H9 (cell line): ENCODE data around the gene NFASC. TPM values are rescaled to one million over a fixed set of nuclear protein-coding genes. Genes with fewer than 3 reads are reported as not detected.

Experiments
- DNase-seq: peaks from one replicate; pipeline ENCODE4 v3.0.0-alpha.2; 2017
- H2AFZ ChIP-seq: one replicate; pipeline ENCODE4 v1.6.1; 2013; ENCODE audit warnings: mild to moderate bottlenecking, low read length, control low read depth, moderate library complexity
- H2AK5ac ChIP-seq: 2 replicates; pipeline ENCODE4 v1.6.1; 2013; ENCODE audit warnings: low read length, control low read depth, mixed read lengths; ENCODE audit not compliant: insufficient read length
- H2BK120ac ChIP-seq: one replicate; pipeline ENCODE4 v1.6.1; 2013; ENCODE audit warnings: low read depth, mild to moderate bottlenecking, low read length, control low read depth, inconsistent platforms; ENCODE audit not compliant: poor library complexity, severe bottlenecking
- H2BK12ac ChIP-seq: 2 replicates; pipeline ENCODE4 v1.6.1; 2013; ENCODE audit warnings: low read length, control low read depth, mixed read lengths, low read depth; ENCODE audit not compliant: insufficient read length
- H2BK15ac ChIP-seq: 2 replicates; pipeline ENCODE4 v1.6.1; 2013; ENCODE audit warnings: low read depth, low read length, control low read depth
- H2BK20ac ChIP-seq: one replicate; pipeline ENCODE4 v1.6.1; 2013; ENCODE audit warnings: low read depth, mild to moderate bottlenecking, low read length, control low read depth, inconsistent platforms; ENCODE audit not compliant: poor library complexity, severe bottlenecking
- H2BK5ac ChIP-seq: 2 replicates; pipeline ENCODE4 v1.6.1; 2013; ENCODE audit warnings: low read length, control low read depth, mixed read lengths; ENCODE audit not compliant: insufficient read length
- H3K14ac ChIP-seq: 2 replicates; pipeline ENCODE4 v1.6.1; 2013; ENCODE audit warnings: low read length, control low read depth; ENCODE audit not compliant: insufficient read depth
- H3K18ac ChIP-seq: 2 replicates; pipeline ENCODE4 v1.6.1; 2013; ENCODE audit warnings: low read depth, mild to moderate bottlenecking, mixed read lengths, low read length, control low read depth; ENCODE audit not compliant: insufficient read length
- H3K23ac ChIP-seq: 2 replicates; pipeline ENCODE4 v1.6.1; 2013; ENCODE audit warnings: low read length, control low read depth, mixed read lengths, low read depth; ENCODE audit not compliant: insufficient read length
- H3K23me2 ChIP-seq: 2 replicates; pipeline ENCODE4 v1.6.1; 2013; ENCODE audit warnings: low read depth, mild to moderate bottlenecking, mixed read lengths, low read length, control low read depth; ENCODE audit not compliant: insufficient read length, poor library complexity, severe bottlenecking
- H3K27ac ChIP-seq: 2 replicates; pipeline ENCODE4 v1.5.1; 2013; ENCODE audit warnings: low read length, control low read depth, mixed read lengths, low read depth; ENCODE audit not compliant: insufficient read length
- H3K27me3 ChIP-seq: 2 replicates; pipeline ENCODE4 v1.6.1; 2013; ENCODE audit warnings: low read length, control low read depth, inconsistent platforms; ENCODE audit not compliant: insufficient read depth
- H3K4ac ChIP-seq: 2 replicates; pipeline ENCODE4 v1.6.1; 2013; ENCODE audit warnings: low read depth, mild to moderate bottlenecking, control low read depth, inconsistent platforms, low read length, moderate library complexity
- H3K4me1 ChIP-seq: 2 replicates; pipeline ENCODE4 v1.6.1; 2013; ENCODE audit warnings: low read length, control low read depth, inconsistent platforms; ENCODE audit not compliant: insufficient read depth
- H3K4me2 ChIP-seq: 2 replicates; pipeline ENCODE4 v1.6.1; 2013; ENCODE audit warnings: low read length, control low read depth, mixed read lengths; ENCODE audit not compliant: insufficient read length, insufficient read depth
- H3K56ac ChIP-seq: 2 replicates; pipeline ENCODE4 v1.6.1; 2013; ENCODE audit warnings: low read depth, mild to moderate bottlenecking, mixed read lengths, low read length, control low read depth; ENCODE audit not compliant: insufficient read length
- H3K79me1 ChIP-seq: 2 replicates; pipeline ENCODE4 v1.6.1; 2013; ENCODE audit warnings: low read depth, mild to moderate bottlenecking, moderate library complexity, low read length, control low read depth, inconsistent platforms; ENCODE audit not compliant: insufficient read depth, poor library complexity, severe bottlenecking
- H3K79me2 ChIP-seq: 2 replicates; pipeline ENCODE4 v1.6.1; 2013; ENCODE audit warnings: low read length, control low read depth, inconsistent platforms; ENCODE audit not compliant: insufficient read depth
- H3K9ac ChIP-seq: 2 replicates; pipeline ENCODE4 v1.6.1; 2013; ENCODE audit warnings: low read length, control low read depth, mixed read lengths; ENCODE audit not compliant: insufficient read length; ENCODE audit errors: extremely low read depth
- H3K9me3 ChIP-seq: one replicate; pipeline ENCODE4 v1.6.1; 2013; ENCODE audit warnings: low read depth, low read length, inconsistent platforms; ENCODE audit not compliant: control insufficient read depth
- H3T11ph ChIP-seq: one replicate; pipeline ENCODE4 v1.6.1; 2013; ENCODE audit warnings: mild to moderate bottlenecking, low read length, control low read depth, inconsistent platforms
- H4K20me1 ChIP-seq: one replicate; pipeline ENCODE4 v1.6.1; 2013; ENCODE audit not compliant: control insufficient read depth, insufficient read length, insufficient read depth
- H4K5ac ChIP-seq: 2 replicates; pipeline ENCODE4 v1.6.1; 2013; ENCODE audit warnings: low read depth, mild to moderate bottlenecking, mixed read lengths, low read length, control low read depth; ENCODE audit not compliant: insufficient read length
- H4K8ac ChIP-seq: replicated peaks from 2 replicates; pipeline ENCODE4 v1.6.1; 2013; ENCODE audit warnings: low read length, control low read depth, mixed read lengths, low read depth; ENCODE audit not compliant: insufficient read length
- H4K91ac ChIP-seq: 2 replicates; pipeline ENCODE4 v1.6.1; 2013; ENCODE audit warnings: low read depth, mild to moderate bottlenecking, moderate library complexity, mixed read lengths, low read length, control low read depth; ENCODE audit not compliant: insufficient read length
- H3K27ac Mint-ChIP-seq, 3 experiments: 2 replicates in 2 of 3; 3 replicates in 1 of 3; pipeline ENCODE4 v1.8.0; 2020 to 2021; ENCODE audit warnings: mixed read lengths in 3 of 3, mild to moderate bottlenecking in 1 of 3, moderate library complexity in 1 of 3
- H3K27me3 Mint-ChIP-seq: 2 replicates; pipeline ENCODE4 v1.8.0; 2021; ENCODE audit warnings: low read depth, mild to moderate bottlenecking, moderate library complexity, mixed read lengths
- H3K36me3 Mint-ChIP-seq, 3 experiments: 2 replicates in 2 of 3; 3 replicates in 1 of 3; pipeline ENCODE4 v1.8.0; 2020 to 2021; ENCODE audit warnings: low read depth in 3 of 3, mixed read lengths in 3 of 3; ENCODE audit not compliant: insufficient read depth in 1 of 3
- H3K4me1 Mint-ChIP-seq, 2 experiments: 2 replicates each; pipeline ENCODE4 v1.8.0; 2020; ENCODE audit warnings: mixed read lengths in 2 of 2
- H3K4me3 Mint-ChIP-seq, 2 experiments: 2 replicates in 1 of 2; 3 replicates in 1 of 2; pipeline ENCODE4 v1.8.0; 2020 to 2021; ENCODE audit warnings: mild to moderate bottlenecking in 2 of 2, mixed read lengths in 2 of 2, moderate library complexity in 1 of 2
- H3K9me3 Mint-ChIP-seq, 2 experiments: 2 replicates in 1 of 2; 3 replicates in 1 of 2; pipeline ENCODE4 v1.8.0; 2020; ENCODE audit warnings: mild to moderate bottlenecking in 2 of 2, mixed read lengths in 2 of 2, moderate library complexity in 1 of 2
- CTCF ChIP-seq: fragments of 200-600 bp; sonication (generic); conservative IDR thresholded peaks from 3 replicates; pipeline ENCODE4 v1.8.0; 2021; ENCODE audit warnings: antibody characterized with exemption, mild to moderate bottlenecking
- WGBS: extraction: QIAGEN DNeasy Blood & Tissue Kit; methylation state at CpG from one replicate; pipeline ENCODE4 v1.1.7; 2013; ENCODE audit warnings: missing lambda C conversion rate, low lambda C conversion rate, mixed read lengths; ENCODE audit not compliant: insufficient read length; ENCODE audit errors: extremely low coverage; 5-methylcytosine and 5-hydroxymethylcytosine counted together
- total RNA-seq: library from RNA; stranded (reverse); gene quantifications from 2 replicates; pipeline ENCODE4 v1.2.1, GENCODE V29; 2021

Gene NFASC
- total RNA-seq, 1 experiment from 2014 or later: 5.0 TPM

DNA sequence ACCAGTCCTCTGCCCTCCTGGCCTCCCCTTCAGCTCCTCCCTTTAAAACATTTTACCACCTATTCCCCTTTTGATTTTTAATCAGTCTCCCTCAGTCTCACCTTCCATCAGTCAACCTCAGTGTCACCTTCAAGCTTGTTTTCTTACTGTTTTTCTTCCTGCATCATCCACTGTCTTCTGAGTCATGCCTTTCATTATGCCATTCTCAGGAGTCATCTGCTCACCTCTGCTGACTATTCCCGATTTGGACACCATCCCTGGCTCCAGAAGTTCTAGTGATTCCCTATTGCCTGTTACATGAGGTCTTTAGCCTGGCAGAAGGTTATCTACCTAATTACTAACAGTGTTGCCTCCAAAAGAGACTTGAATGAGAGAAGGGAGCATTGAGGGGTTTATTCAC lies 23.9 kb downstream of the NFASC start:
- H3K4me1 Mint-ChIP-seq: peaks cover 11% of the 10 kb centered on the region in 2 experiments
- no peak overlapping the region for H3K23ac ChIP-seq
- no peak overlapping the region for H3K4ac ChIP-seq
- no peaks in the 10 kb centered on the region for H3K79me2 ChIP-seq
- no peak overlapping the region for H2BK5ac ChIP-seq
- H4K8ac ChIP-seq: no peak overlapping the region
- no peak overlapping the region for H2BK15ac ChIP-seq
- H3K23me2 ChIP-seq: no peaks in the 10 kb centered on the region
- no peak overlapping the region for H3T11ph ChIP-seq
- no peak overlapping the region for H3K4me2 ChIP-seq
- H2AFZ ChIP-seq: no peak overlapping the region
- no peak overlapping the region for H2BK120ac ChIP-seq
- no peak for DNase-seq
- no peak overlapping the region for H2BK12ac ChIP-seq
- H4K20me1 ChIP-seq: no peaks in the 10 kb centered on the region
- H3K14ac ChIP-seq: no peak overlapping the region
- no peaks in the 10 kb centered on the region for H3K79me1 ChIP-seq
- H3K27ac ChIP-seq: no peak overlapping the region
- H3K4me1 ChIP-seq: no peaks in the 10 kb centered on the region; the same call in 1 of the 2 replicates
- H3K27ac Mint-ChIP-seq: no peak overlapping the region
- no peak overlapping the region for H2AK5ac ChIP-seq
- H3K36me3 Mint-ChIP-seq: peaks cover 0 to 2% (median 0%) of the 10 kb centered on the region in 3 experiments; a peak in 1 of 7 replicates
- no peak overlapping the region for H2BK20ac ChIP-seq
- no peak overlapping the region for H3K56ac ChIP-seq
- no peak overlapping the region for H3K18ac ChIP-seq
- H3K9ac ChIP-seq: no peak overlapping the region
- no peak for TF ChIP-seq CTCF
- no peak overlapping the region for H4K5ac ChIP-seq
- no CpG with 5 or more reads among the region's 1 CpG for WGBS
- no peak overlapping the region for H3K4me3 Mint-ChIP-seq
- no peaks in the 10 kb centered on the region for H3K27me3 ChIP-seq
- peaks cover 3% of the 10 kb centered on the region; the same call in 1 of the 2 replicates for H3K27me3 Mint-ChIP-seq
- H4K91ac ChIP-seq: no peak overlapping the region
- H3K9me3 Mint-ChIP-seq: no peaks in the 10 kb centered on the region
- H3K9me3 ChIP-seq: no peaks in the 10 kb centered on the region
